AG10803 (cell line): ENCODE measurements around the gene RASGEF1C.

Experiments
- DNase-seq: peaks from one replicate; pipeline ENCODE4 v3.0.0; 2010; ENCODE audit warnings: low read depth
- H3K4me3 ChIP-seq: 2 replicates; pipeline ENCODE4 v1.5.1; 2011; ENCODE audit warnings: mild to moderate bottlenecking, low read length, control low read depth
- TF ChIP-seq, protein P1 (sequence below): conservative IDR thresholded peaks from 2 replicates; pipeline ENCODE4 v1.5.1; 2011; ENCODE audit warnings: mild to moderate bottlenecking, low read length, control low read depth, inconsistent platforms

Gene RASGEF1C

DNA sequence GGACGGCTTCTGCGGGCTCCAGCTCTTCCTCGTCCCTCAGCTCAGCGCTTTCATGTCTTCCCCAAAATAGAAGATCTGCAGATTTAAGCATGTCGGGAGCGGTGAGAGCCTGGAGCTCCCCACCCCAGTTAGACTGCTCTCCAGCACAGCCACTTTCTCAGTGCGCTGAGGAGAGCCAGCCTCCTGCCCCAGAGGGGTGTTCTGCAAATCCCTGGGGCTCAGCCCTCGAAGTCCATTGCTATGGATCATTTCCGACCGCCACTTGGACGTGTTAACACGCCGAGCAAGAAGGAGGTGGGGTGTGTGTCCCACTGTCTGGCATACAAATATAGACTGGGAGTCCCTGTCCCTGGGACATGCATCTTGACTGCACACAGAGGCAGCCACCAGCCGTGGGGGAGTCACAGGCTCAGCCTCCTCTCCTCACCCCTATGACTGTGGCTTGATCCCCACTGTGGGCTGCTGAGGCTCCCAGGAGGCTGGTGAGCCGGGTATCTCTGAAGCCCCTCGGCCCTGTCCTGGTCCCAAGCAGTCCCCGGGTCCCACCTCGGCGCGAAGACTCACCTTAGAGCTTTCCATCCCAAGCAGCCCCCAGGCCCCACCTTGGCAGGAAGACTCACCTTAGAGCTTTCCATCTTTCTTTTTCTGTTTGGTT, 107.4 kb downstream of the RASGEF1C start:
- no peak overlapping the region for H3K4me3 ChIP-seq
- DNase-seq, result no peak
- TF ChIP-seq, protein P1, sequence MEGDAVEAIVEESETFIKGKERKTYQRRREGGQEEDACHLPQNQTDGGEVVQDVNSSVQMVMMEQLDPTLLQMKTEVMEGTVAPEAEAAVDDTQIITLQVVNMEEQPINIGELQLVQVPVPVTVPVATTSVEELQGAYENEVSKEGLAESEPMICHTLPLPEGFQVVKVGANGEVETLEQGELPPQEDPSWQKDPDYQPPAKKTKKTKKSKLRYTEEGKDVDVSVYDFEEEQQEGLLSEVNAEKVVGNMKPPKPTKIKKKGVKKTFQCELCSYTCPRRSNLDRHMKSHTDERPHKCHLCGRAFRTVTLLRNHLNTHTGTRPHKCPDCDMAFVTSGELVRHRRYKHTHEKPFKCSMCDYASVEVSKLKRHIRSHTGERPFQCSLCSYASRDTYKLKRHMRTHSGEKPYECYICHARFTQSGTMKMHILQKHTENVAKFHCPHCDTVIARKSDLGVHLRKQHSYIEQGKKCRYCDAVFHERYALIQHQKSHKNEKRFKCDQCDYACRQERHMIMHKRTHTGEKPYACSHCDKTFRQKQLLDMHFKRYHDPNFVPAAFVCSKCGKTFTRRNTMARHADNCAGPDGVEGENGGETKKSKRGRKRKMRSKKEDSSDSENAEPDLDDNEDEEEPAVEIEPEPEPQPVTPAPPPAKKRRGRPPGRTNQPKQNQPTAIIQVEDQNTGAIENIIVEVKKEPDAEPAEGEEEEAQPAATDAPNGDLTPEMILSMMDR, result no peak

DNA sequence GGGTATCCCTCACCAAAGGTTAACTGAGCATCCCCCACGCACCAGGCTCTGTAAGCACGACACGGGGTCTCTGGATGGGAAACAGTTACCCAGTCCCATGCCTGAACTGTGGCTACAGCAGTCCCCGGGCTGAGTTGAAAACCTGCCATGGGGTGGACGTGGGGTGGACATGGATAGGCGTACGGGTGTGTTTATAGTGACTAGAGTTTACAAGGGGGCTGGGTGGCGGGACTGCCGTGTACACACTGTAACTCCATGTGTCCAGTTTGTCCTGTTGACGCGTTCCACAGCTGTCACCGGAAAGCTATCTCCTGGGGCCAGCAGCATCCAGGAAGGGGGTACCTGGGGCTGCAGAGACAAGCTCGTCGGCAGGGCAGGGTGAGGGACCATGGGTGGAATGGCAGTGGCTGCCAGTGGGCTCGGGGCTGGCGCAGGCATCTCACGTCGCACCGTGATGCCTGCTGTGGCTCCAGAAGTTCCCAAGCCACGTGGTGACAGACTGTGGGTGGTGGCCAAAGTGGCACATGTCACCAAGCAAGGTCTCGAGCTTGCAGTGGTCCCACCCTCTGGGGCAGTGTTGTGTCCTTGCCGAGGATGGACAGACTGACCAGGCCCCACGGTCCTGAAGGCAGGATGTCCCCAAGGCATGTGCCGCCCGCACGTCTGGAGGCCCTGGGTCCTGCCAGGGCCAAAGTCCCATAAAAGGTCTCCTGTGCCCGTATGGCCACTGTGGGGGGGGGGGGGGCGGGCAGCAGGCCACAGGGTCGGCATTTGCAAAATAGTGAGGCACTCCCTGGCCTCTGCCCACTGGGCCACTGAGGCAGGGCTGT, 108.2 kb downstream of the RASGEF1C start:
- TF ChIP-seq, protein P1, result no peak
- H3K4me3 ChIP-seq, result no peak overlapping the region
- DNase-seq, result no peak

DNA sequence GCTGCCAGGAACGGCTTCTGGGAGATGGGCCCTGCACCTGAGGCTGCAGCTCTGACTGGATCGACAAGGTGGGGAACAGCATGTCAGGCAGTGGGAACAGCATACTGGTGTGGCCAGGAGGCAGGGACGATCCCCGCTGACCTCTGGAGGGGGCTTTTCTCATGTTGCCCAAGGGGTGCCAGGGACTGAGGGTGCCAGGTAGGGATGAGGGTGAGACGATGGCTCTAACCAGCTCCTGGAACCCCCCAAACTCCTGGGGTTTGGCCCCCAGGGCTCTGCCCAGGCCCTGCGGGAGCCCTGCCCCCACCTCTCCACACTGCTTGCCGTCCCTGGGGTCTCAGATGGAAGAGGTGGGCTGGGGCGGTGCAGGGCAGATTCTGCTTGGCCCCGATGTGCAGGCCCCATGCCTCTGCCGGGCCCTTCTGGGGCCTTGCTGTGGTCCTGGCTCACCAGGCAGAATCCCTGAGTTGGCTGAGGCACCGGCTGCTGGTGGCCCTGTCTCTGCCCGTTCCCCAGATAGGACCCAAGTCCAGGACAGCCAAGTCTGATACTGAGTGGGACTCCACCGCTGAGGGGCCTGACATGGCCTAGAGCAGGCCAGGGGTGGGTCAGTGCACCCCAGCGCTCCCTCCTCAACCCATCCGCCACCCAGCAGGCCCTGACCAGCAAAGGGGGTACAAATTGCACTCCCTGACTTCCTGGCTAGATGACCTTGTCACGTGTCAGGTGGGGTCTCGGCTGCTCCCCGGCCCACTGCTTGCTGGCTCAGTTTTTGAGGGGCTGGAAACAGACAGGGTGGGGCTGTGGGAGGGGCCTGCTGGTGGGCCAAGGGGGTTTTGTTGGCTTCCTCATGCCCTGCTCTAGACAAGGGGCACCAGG, 109.0 kb downstream of the RASGEF1C start:
- H3K4me3 ChIP-seq, result no peak overlapping the region
- DNase-seq, result no peak
- TF ChIP-seq, protein P1, result no peak

DNA sequence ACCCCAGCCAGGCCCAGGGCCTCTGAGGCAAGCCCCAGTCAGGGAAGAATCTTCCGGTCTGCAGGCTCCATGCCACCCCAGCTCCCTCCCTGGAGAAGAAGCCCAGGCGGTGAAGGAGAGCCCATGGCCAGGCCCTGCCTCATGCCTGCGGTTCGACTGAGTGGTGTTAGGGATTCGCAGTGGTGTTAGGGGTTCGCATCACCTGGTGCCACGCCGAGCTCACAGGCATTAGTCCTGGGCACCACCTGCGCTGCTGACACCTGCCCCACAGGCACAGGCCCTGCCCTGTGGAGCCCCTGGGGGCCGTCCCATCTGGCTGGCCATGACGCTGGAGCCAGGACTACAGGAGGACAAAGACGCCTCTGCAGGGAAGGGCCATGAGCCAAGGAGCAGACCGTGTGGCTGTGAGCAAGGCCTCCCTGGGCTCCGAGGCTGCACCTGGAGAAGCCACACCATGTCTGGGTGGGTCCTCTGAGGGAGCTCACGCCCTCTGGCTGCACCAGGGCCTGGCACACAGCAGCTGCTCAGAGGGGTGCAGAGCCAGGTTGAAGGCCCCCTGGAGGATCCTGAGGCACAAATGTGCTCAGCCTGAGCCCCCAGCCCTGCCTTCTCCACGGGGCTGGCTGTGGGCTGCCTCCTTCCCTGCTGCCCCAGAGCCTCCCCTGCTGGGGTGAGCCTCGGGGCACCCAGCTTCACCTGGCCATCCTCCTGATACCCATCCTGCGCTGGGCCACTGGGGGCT, 109.8 kb downstream of the RASGEF1C start:
- TF ChIP-seq, protein P1, result no peak
- no peak for DNase-seq
- no peak overlapping the region for H3K4me3 ChIP-seq

DNA sequence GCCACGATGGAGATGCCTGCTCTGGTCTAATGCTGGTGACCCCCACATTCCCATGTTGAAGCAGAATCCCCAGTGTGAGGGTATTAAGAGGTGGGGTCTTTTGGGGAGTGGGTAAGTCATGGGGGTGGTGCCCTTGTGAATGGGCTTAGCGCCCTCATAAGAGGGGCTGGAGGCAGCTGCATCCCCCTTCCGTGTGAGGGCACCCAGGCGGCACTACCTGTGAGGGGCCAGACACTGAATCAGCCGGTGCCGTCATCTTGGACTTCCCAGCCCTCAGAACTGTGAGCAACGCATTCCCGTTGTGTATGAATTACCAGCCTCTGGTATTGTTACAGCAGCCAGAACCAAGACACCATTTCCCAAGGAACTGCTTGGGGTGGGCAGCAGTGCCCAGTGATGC, 110.5 kb downstream of the RASGEF1C start:
- DNase-seq, result no peak
- TF ChIP-seq, protein P1, result no peak
- H3K4me3 ChIP-seq, result no peak overlapping the region

DNA sequence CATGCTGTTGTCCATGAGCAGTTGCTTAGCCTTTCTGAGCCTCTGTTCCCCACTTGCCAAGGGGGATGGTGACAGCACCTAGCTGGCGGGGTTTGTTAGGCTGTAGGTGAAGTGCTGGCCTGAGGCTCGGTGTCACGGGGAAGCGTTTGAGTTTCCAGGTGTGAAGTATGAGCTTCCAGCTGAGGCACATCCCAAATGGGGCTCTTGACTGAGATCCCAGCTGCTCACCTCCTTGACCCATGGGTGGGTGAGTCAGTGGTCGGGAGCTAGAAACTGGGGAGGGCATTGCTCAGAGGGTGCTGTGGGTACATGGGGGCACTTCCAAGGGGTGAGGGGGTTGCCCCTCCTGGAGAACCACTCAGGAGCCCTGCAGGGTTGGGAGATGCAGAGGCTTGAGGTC, 111.1 kb downstream of the RASGEF1C start:
- no peak overlapping the region for H3K4me3 ChIP-seq
- TF ChIP-seq, protein P1, result no peak
- no peak for DNase-seq
